ENCODE measurements around the gene DPY30. TPM values are rescaled to one million over a fixed set of nuclear protein-coding genes. Genes with fewer than 3 reads are reported as not detected.
A peak's percentile ranks its signal among the peaks of the same experiment; 100 is the strongest.
"Not testable (repeated sequence)": the region's sequence is repeated elsewhere in the genome, so short reads cannot be mapped to it uniquely, and the experiment has no call there.

Gene DPY30
- total and polyA plus RNA-seq, 12 donors: 35.1 to 57.8 (median 43.6) TPM

DNA sequence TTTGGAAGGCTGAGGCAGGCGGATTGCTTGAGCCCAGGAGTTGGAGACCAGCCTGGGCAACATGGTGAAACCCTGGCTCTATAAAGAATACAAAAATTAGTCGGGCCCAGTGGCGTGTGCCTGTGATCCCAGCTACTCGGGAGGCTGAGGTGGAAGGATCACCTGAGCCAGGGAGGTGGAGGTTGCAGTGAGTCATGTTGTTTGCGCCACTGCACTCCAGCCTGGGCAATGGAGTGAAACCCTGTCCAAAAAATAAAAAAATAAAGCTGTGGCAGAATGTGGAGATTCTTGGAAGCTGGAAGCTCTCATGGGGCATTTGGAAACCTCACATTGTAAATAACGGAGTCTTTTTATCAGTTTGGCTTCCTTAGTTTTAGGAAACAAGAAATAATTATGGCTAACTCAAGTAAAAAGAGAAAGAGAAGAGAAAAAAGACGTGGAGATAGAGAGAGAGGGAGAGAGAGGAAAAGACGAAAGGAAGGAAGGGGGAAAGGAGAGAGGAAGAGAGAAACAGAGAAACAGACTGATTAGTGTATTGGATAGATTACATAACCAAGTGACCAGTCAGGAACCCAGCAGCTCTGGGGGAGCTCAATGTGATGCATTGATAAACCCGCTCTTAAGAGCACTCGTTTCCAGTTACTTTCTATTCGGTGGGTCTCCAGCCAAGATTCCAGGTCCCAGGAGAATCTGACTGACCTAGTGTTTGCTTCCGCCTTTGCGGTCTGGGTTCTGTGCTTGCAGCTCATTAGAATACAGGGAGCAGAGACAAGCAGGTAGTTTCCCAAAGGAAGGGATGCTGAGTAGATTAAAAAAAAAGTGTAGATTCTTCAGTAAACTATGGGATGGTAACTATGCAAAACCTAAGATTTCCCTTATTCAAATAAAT is 22.6 kb upstream of the DPY30 start:
- WGBS, 2 donors: 46 to 51% methylated on average over 13 of the region's 13 CpGs
- H3K9me3 ChIP-seq: no peaks in the 10 kb centered on the region
- TF ChIP-seq, protein P1, sequence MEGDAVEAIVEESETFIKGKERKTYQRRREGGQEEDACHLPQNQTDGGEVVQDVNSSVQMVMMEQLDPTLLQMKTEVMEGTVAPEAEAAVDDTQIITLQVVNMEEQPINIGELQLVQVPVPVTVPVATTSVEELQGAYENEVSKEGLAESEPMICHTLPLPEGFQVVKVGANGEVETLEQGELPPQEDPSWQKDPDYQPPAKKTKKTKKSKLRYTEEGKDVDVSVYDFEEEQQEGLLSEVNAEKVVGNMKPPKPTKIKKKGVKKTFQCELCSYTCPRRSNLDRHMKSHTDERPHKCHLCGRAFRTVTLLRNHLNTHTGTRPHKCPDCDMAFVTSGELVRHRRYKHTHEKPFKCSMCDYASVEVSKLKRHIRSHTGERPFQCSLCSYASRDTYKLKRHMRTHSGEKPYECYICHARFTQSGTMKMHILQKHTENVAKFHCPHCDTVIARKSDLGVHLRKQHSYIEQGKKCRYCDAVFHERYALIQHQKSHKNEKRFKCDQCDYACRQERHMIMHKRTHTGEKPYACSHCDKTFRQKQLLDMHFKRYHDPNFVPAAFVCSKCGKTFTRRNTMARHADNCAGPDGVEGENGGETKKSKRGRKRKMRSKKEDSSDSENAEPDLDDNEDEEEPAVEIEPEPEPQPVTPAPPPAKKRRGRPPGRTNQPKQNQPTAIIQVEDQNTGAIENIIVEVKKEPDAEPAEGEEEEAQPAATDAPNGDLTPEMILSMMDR (IDR thresholded peaks at IDR 0.05): no peak
- H3K27me3 ChIP-seq: no peaks in the 10 kb centered on the region
- peak in 5 of 8 donors; percentile 9 to 47 (median 24) for ATAC-seq
- DNase-seq: peak; percentile 34 to 74
- peaks cover 0 to 8% (median 0%) of the 10 kb centered on the region in 9 donors for H3K36me3 ChIP-seq
- peak overlapping the region; percentile 64 to 99 (median 87) for H3K4me3 ChIP-seq
- peak overlapping the region in 9 of 10 donors; percentile 88 to 96 (median 94) for H3K27ac ChIP-seq
- peaks cover 0 to 37% (median 21%) of the 10 kb centered on the region in 9 donors for H3K4me1 ChIP-seq
- intact Hi-C loops (cut with DNase I): loop anchor here in 5 of 10 donors (2.0 to 10.0 kb wide), 6 partner anchors 23 to 215 kb away; partner anchors contain the start of genes MEMO1 (in 5 of the 5), DPY30 (in 1 of the 5), SLC30A6 (in 1 of the 5) and YIPF4 (in 1 of the 5)

DNA sequence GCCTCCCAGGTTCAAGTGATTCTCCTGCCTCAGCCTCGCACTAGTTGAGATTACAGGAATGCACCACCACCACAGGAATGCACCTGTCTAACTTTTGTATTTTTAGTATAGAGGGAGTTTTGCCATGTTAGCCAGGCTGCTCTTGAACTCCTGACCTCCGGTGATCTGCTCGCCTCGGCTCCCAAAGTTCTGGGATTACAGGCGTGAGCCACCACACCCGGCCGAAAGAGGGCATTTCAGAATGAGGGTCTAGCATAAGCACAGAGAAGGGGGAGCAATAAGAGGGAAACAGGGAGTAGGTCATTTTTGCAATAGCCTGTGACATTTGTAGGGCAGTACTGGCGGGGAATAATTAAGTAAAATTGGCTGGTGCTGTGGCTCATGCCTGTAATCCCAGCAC is 21.8 kb upstream of the DPY30 start:
- no peak for DNase-seq
- no peak for ATAC-seq
- peaks cover 0 to 6% (median 0%) of the 10 kb centered on the region in 9 donors for H3K36me3 ChIP-seq
- TF ChIP-seq, protein P1 (IDR thresholded peaks at IDR 0.05): no peak
- peaks cover 0 to 32% (median 21%) of the 10 kb centered on the region in 9 donors for H3K4me1 ChIP-seq
- no peaks in the 10 kb centered on the region for H3K9me3 ChIP-seq
- peak overlapping the region in 1 of 10 donors; percentile 90 for H3K27ac ChIP-seq
- 94 to 96% methylated on average over 8 of the region's 8 CpGs for WGBS, 2 donors
- intact Hi-C loops (cut with DNase I): loop anchor here in 3 of 10 donors (5.0 to 10.0 kb wide), 4 partner anchors 47 to 216 kb away; partner anchors contain the start of genes MEMO1 (in 3 of the 3), SLC30A6 (in 1 of the 3) and YIPF4 (in 1 of the 3)
- no peaks in the 10 kb centered on the region for H3K27me3 ChIP-seq
- no peak overlapping the region for H3K4me3 ChIP-seq

DNA sequence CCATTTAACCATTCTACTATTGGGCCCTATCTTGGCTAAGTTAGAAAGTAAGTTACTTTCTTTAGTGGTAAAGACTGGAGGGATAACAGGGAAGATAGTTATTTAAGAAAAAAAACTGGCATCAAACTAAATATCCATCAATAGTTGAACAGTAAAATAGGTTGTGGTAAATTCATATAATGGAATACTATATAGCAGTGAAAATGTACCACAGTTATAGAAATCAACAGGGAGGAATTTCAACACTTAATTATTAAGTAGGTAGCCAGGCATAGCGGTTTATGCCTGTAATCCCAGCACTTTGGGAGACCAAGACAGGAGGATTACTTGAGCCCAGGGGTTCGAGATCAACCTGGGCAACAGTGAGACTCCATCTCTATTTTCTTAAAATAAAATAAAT is 20.7 kb upstream of the DPY30 start:
- no peaks in the 10 kb centered on the region for H3K36me3 ChIP-seq
- no peaks in the 10 kb centered on the region for H3K27me3 ChIP-seq
- ATAC-seq: no peak
- H3K4me3 ChIP-seq: no peak overlapping the region
- TF ChIP-seq, protein P1 (IDR thresholded peaks at IDR 0.05): no peak
- 91 to 97% methylated on average over 2 of the region's 2 CpGs for WGBS, 2 donors
- H3K4me1 ChIP-seq: peaks cover 0 to 21% (median 15%) of the 10 kb centered on the region in 9 donors
- intact Hi-C loops (cut with DNase I): loop anchor here in 3 of 10 donors (5.0 to 10.0 kb wide), 4 partner anchors 45 to 217 kb away; partner anchors contain the start of genes MEMO1 (in 3 of the 3), SLC30A6 (in 1 of the 3) and YIPF4 (in 1 of the 3)
- DNase-seq: no peak
- no peak overlapping the region for H3K27ac ChIP-seq
- H3K9me3 ChIP-seq: no peaks in the 10 kb centered on the region

DNA sequence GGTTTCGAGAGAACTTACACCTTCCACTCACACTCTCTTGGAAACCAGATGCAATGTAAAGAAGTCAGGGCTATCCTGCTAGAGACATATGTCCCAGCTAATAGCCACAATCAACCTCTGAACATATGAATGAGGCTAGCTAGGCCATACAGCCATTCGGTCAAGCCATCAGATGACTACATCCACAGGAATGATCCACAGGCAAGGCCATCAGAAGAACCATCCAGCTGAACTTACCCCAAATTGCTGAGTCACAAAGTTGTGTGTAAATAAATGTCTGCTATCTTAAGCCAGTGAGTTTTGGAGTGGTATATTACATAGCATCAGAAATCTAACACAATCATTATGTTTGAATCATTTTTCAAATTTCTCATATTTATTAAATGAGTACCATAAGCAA is 18.5 kb upstream of the DPY30 start:
- Histone ChIP-seq H3K27ac (no peak overlapping the region), H3K4me3 (no peak overlapping the region), H3K4me1 (peaks cover 0 to 12% (median 7%) of the 10 kb centered on the region in 9 donors), H3K27me3 (no peaks in the 10 kb centered on the region), H3K36me3 (no peaks in the 10 kb centered on the region), H3K9me3 (no peaks in the 10 kb centered on the region)
- DNase-seq: no peak
- WGBS, 2 donors: 96 to 98% methylated on average over 2 of the region's 2 CpGs
- TF ChIP-seq, protein P1 (IDR thresholded peaks at IDR 0.05): no peak
- ATAC-seq: no peak
- intact Hi-C loops (cut with DNase I): no loop called here

DNA sequence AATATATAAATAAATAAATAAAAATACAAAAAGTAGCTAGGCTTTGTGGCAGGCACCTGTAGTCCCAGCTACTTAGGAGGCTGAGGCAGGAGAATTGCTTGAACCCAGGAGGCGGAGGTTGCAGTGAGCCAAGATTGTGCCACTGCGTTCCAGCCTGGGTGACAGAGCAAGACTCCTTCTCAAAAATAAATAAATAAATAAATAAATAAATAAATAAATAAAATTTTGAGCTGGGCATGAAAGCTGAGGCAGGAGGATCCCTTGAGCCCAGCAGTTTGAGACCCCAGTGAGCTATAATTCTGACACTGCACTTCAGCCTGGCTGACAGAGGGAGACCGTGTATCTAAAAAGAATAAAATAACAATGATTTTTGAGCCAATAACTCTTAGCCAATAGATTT is 15.0 kb upstream of the DPY30 start:
- intact Hi-C loops (cut with DNase I); H3K4me3 ChIP-seq; ATAC-seq; H3K27me3 ChIP-seq; H3K27ac ChIP-seq; H3K36me3 ChIP-seq; DNase-seq; H3K4me1 ChIP-seq; H3K9me3 ChIP-seq: not testable (repeated sequence)
- 64 to 75% methylated on average over 3 of the region's 3 CpGs for WGBS, 2 donors

Measured in heart right ventricle (tissue), 16 donors.